Neuronal stem cell (in vitro differentiated cells): ENCODE measurements around the gene IRAK1.

Source experiments
- DNase-seq: peaks from one replicate; pipeline ENCODE4 v3.0.0-alpha.2; 2013; ENCODE audit warnings: low spot score
- H2AFZ ChIP-seq: one replicate; pipeline ENCODE4 v1.6.1; 2013; ENCODE audit warnings: mild to moderate bottlenecking, low read length, inconsistent platforms
- H2AK5ac ChIP-seq: 2 replicates; pipeline ENCODE4 v1.6.1; 2013; ENCODE audit warnings: low read depth, mild to moderate bottlenecking, inconsistent platforms, low read length, moderate library complexity, mixed read lengths
- H2BK120ac ChIP-seq: 2 replicates; pipeline ENCODE4 v1.6.1; 2013; ENCODE audit warnings: low read depth, mild to moderate bottlenecking, inconsistent platforms, low read length, moderate library complexity, mixed read lengths
- H2BK12ac ChIP-seq: one replicate; pipeline ENCODE4 v1.6.1; 2013; ENCODE audit warnings: low read length, inconsistent platforms
- H2BK15ac ChIP-seq: 2 replicates; pipeline ENCODE4 v1.6.1; 2013; ENCODE audit warnings: mild to moderate bottlenecking, low read length, inconsistent platforms, mixed read lengths
- H2BK5ac ChIP-seq: one replicate; pipeline ENCODE4 v1.6.1; 2013; ENCODE audit warnings: inconsistent platforms, mild to moderate bottlenecking, low read length, moderate library complexity
- H3K14ac ChIP-seq: one replicate; pipeline ENCODE4 v1.6.1; 2013; ENCODE audit warnings: low read length, inconsistent platforms
- H3K18ac ChIP-seq: 2 replicates; pipeline ENCODE4 v1.6.1; 2013; ENCODE audit warnings: low read length, inconsistent platforms
- H3K23ac ChIP-seq: 2 replicates; pipeline ENCODE4 v1.6.1; 2013; ENCODE audit warnings: low read depth, mild to moderate bottlenecking, mixed read lengths, low read length, inconsistent platforms; ENCODE audit not compliant: poor library complexity
- H3K27ac ChIP-seq: replicated peaks from 3 replicates; pipeline ENCODE4 v1.5.1; 2013; ENCODE audit warnings: low read length, inconsistent platforms
- H3K27me3 ChIP-seq, 3 experiments: 2 replicates each; pipeline ENCODE4 v1.6.1; 2013; ENCODE audit warnings: low read length in 3 of 3, mild to moderate bottlenecking in 2 of 3, inconsistent platforms in 1 of 3, low read depth in 1 of 3, mixed read lengths in 1 of 3, moderate library complexity in 1 of 3; ENCODE audit not compliant: control insufficient read depth in 3 of 3, insufficient read depth in 3 of 3
- H3K36me3 ChIP-seq, 2 donors: replicated peaks in 1 of 2; 2 replicates each; pipeline ENCODE4 v1.6.1; 2013; ENCODE audit warnings: low read length in 2 of 2; ENCODE audit not compliant: control insufficient read depth in 2 of 2, insufficient read depth in 2 of 2
- H3K4ac ChIP-seq: 2 replicates; pipeline ENCODE4 v1.6.1; 2013; ENCODE audit warnings: inconsistent platforms, mild to moderate bottlenecking, low read length, moderate library complexity
- H3K4me1 ChIP-seq, 2 donors: 1 replicate in 1 of 2; 2 replicates in 1 of 2; pipeline ENCODE4 v1.6.1; 2013; ENCODE audit warnings: low read length in 2 of 2, low read depth in 1 of 2; ENCODE audit not compliant: control insufficient read depth in 2 of 2, insufficient read depth in 1 of 2
- H3K4me2 ChIP-seq: one replicate; pipeline ENCODE4 v1.6.1; 2013; ENCODE audit warnings: mild to moderate bottlenecking, low read length, inconsistent platforms; ENCODE audit not compliant: insufficient read depth, poor library complexity, severe bottlenecking
- H3K4me3 ChIP-seq, 2 donors: 2 replicates each; pipeline ENCODE4 v1.5.1; 2013; ENCODE audit warnings: low read length in 2 of 2, mild to moderate bottlenecking in 2 of 2, inconsistent platforms in 1 of 2, moderate library complexity in 1 of 2
- H3K79me1 ChIP-seq: one replicate; pipeline ENCODE4 v1.6.1; 2013; ENCODE audit warnings: low read depth, mild to moderate bottlenecking, inconsistent platforms, low read length, moderate library complexity
- H3K9ac ChIP-seq: one replicate; pipeline ENCODE4 v1.6.1; 2013; ENCODE audit warnings: mild to moderate bottlenecking, low read depth, low read length, inconsistent platforms; ENCODE audit not compliant: poor library complexity
- H3K9me3 ChIP-seq, 2 donors: replicated peaks in 1 of 2; 2 replicates each; pipeline versions ENCODE3 to v1.6.1; 2013; ENCODE audit warnings: low read length in 2 of 2, mild to moderate bottlenecking in 2 of 2, inconsistent platforms in 1 of 2, low read depth in 1 of 2, mixed read lengths in 1 of 2, moderate library complexity in 1 of 2; ENCODE audit not compliant: control insufficient read depth in 2 of 2, insufficient read depth in 1 of 2
- H4K8ac ChIP-seq: one replicate; pipeline ENCODE4 v1.6.1; 2013; ENCODE audit warnings: low read depth, mild to moderate bottlenecking, inconsistent platforms, low read length, moderate library complexity
- H4K91ac ChIP-seq: one replicate; pipeline ENCODE4 v1.6.1; 2013; ENCODE audit warnings: low read length, low read depth, mild to moderate bottlenecking, inconsistent platforms; ENCODE audit not compliant: poor library complexity
- WGBS, 2 donors: extraction: QIAGEN DNeasy Blood & Tissue Kit; methylation state at CpG; one replicate each; pipeline ENCODE4 v1.1.7; 2013; ENCODE audit warnings: missing lambda C conversion rate in 2 of 2, mixed read lengths in 1 of 2; ENCODE audit not compliant: insufficient read length in 2 of 2, insufficient replicate concordance in 1 of 2; ENCODE audit errors: extremely low coverage in 2 of 2; 5-methylcytosine and 5-hydroxymethylcytosine counted together

The IRAK1 gene

GRCh38 chrX:154004315-154004714 is 15.4 kb downstream of the IRAK1 start:
- H3K4me1 ChIP-seq: peaks cover 5 to 9% of the 10 kb centered on the region in 2 donors
- WGBS, 2 donors: no CpG with 5 or more reads among the region's 11 CpGs

GRCh38 chrX:154002215-154002719 is 17.4 kb downstream of the IRAK1 start:
- Histone ChIP-seq H3K27ac (peak overlapping the region; percentile 69), H3K9ac (no peak overlapping the region), H3K27me3 (peaks cover 0 to 29% (median 0%) of the 10 kb centered on the region in 3 experiments)

More at GRCh38 chrX:154004315-154004714, 15.4 kb downstream of the IRAK1 start:
- Histone ChIP-seq H3K18ac (no peak overlapping the region), H3K14ac (no peak overlapping the region), H4K8ac (no peak overlapping the region), H3K9me3 (no peaks in the 10 kb centered on the region), H2AK5ac (no peak overlapping the region), H3K79me1 (no peaks in the 10 kb centered on the region), H3K4ac (no peak overlapping the region), H3K9ac (no peak overlapping the region), H2AFZ (no peak overlapping the region), H3K4me3 (no peak overlapping the region), H3K36me3 (no peaks in the 10 kb centered on the region), H3K27me3 (peaks cover 0 to 31% (median 0%) of the 10 kb centered on the region in 3 experiments), H3K27ac (no peak overlapping the region), H2BK5ac (no peak overlapping the region), H2BK12ac (no peak overlapping the region), H4K91ac (no peak overlapping the region), H3K4me2 (no peak overlapping the region), H2BK15ac (no peak overlapping the region), H3K23ac (no peak overlapping the region), H2BK120ac (no peak overlapping the region)
- no peak for DNase-seq

GRCh38 chrX:154000051-154000450 is 19.7 kb downstream of the IRAK1 start:
- Histone ChIP-seq H2BK15ac (no peak overlapping the region), H4K8ac (no peak overlapping the region), H3K27me3 (peaks cover 0 to 25% (median 0%) of the 10 kb centered on the region in 3 experiments), H2AK5ac (no peak overlapping the region), H3K9ac (no peak overlapping the region), H2BK5ac (no peak overlapping the region), H2BK120ac (no peak overlapping the region), H3K36me3 (no peaks in the 10 kb centered on the region), H3K27ac (no peak overlapping the region), H3K4me2 (no peak overlapping the region), H3K4me3 (no peak overlapping the region), H3K23ac (no peak overlapping the region), H3K14ac (no peak overlapping the region), H3K4ac (no peak overlapping the region), H2BK12ac (no peak overlapping the region), H2AFZ (no peak overlapping the region), H3K79me1 (no peaks in the 10 kb centered on the region), H3K4me1 (peaks cover 5 to 12% of the 10 kb centered on the region in 2 donors), H4K91ac (no peak overlapping the region), H3K18ac (no peak overlapping the region), H3K9me3 (no peaks in the 10 kb centered on the region)
- DNase-seq: no peak
- WGBS, 2 donors: no CpG with 5 or more reads among the region's 5 CpGs

More at GRCh38 chrX:154002215-154002719, 17.4 kb downstream of the IRAK1 start:
- no peaks in the 10 kb centered on the region for H3K79me1 ChIP-seq
- no peak overlapping the region for H3K14ac ChIP-seq
- no peak overlapping the region for H2BK12ac ChIP-seq
- no peak overlapping the region for H3K4ac ChIP-seq
- no peak for DNase-seq
- no peaks in the 10 kb centered on the region for H3K36me3 ChIP-seq
- H4K8ac ChIP-seq: no peak overlapping the region
- H3K4me3 ChIP-seq: no peak overlapping the region
- peak overlapping the region; percentile 95 for H3K18ac ChIP-seq
- peak overlapping the region; percentile 51 for H2AFZ ChIP-seq
- no peak overlapping the region for H2AK5ac ChIP-seq
- no peak overlapping the region for H2BK120ac ChIP-seq
- no peak overlapping the region for H2BK5ac ChIP-seq
- H3K9me3 ChIP-seq: no peaks in the 10 kb centered on the region
- peaks cover 5 to 12% of the 10 kb centered on the region in 2 donors for H3K4me1 ChIP-seq
- H3K23ac ChIP-seq: no peak overlapping the region
- no peak overlapping the region for H2BK15ac ChIP-seq
- H4K91ac ChIP-seq: peak overlapping the region; percentile 79
- no CpG with 5 or more reads among the region's 17 CpGs for WGBS, 2 donors
- no peak overlapping the region for H3K4me2 ChIP-seq

- H3K36me3 ChIP-seq: no peaks in the 10 kb centered on the region
- no peaks in the 10 kb centered on the region for H3K9me3 ChIP-seq
- DNase-seq: no peak
- no peak overlapping the region for H4K91ac ChIP-seq
- peak overlapping the region; percentile 12 for H3K4me2 ChIP-seq
- no peak overlapping the region for H3K18ac ChIP-seq
- no peak overlapping the region for H2AFZ ChIP-seq
- no peak overlapping the region for H2BK5ac ChIP-seq
- peak overlapping the region; percentile 64 for H3K27ac ChIP-seq
- H2BK15ac ChIP-seq: no peak overlapping the region
- H3K14ac ChIP-seq: no peak overlapping the region
- no peak overlapping the region for H2BK12ac ChIP-seq
- no peak overlapping the region for H3K4me3 ChIP-seq
- H3K23ac ChIP-seq: no peak overlapping the region
- no peak overlapping the region for H4K8ac ChIP-seq
- no peak overlapping the region for H2BK120ac ChIP-seq
- H3K9ac ChIP-seq: no peak overlapping the region
- H3K27me3 ChIP-seq: peaks cover 0 to 28% (median 0%) of the 10 kb centered on the region in 3 experiments
- no peak overlapping the region for H2AK5ac ChIP-seq
- H3K79me1 ChIP-seq: no peaks in the 10 kb centered on the region
- no CpG with 5 or more reads among the region's 19 CpGs for WGBS, 2 donors
- H3K4ac ChIP-seq: no peak overlapping the region
- H3K4me1 ChIP-seq: peaks cover 5 to 12% of the 10 kb centered on the region in 2 donors
Observed at GRCh38 chrX:153999359-154000037, 20.2 kb downstream of the IRAK1 start.
